ENCODE measurements around the gene PLEK.
"Not testable (repeated sequence)": the region's sequence is repeated elsewhere in the genome, so short reads cannot be mapped to it uniquely, and the experiment has no call there.

The PLEK gene

DNA sequence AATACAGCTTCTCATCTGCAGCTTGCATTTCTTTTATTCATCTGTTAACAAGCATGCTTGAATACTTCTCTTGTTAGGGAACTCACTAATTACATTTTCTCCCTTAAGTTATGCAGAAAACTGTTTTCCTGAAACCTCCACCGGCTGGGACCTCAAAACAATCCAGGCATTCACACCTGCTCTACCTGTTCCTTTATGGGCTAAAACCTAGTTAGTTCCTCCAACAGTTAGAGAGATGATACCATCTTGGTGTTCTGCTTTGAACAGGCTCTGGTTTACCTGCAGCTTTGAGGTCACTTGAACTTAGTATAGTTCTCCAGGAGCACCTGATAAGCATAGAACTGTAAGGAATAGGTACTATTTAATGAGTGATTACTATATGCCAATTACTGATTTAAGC, 6.1 kb downstream of the PLEK start:
- DNase-seq (ENCODE audit: low read depth) = no peak
- in situ Hi-C loops (cut with HindIII; ENCODE audit: low sequenced_read_pairs) = no loop called here
- H3K4me3 ChIP-seq (ENCODE audit: low read depth, low read length) = no peak overlapping the region
- TF ChIP-seq CTCF (IDR thresholded peaks at IDR 0.05; ENCODE audit: low read depth, low read length, missing control alignments) = no peak

DNA sequence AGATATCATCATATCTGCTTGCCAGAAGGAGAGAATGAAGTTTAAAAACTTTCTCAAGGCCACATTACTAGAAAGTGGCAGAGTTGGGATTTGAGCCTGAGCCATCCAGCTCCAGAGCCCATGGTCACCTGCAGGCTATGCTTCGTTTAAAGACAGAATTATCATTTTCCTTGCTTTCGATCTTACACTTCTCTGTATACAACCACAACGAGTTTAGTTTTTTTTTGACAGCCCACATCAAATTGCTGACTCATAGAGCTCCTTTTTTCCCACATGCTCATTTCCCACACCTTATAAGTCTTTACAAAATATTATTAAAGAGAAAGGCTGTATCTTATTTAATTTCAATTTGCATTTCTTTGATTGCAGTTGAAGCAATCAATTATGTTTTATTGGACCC, 6.5 kb downstream of the PLEK start:
- in situ Hi-C loops (cut with HindIII; ENCODE audit: low sequenced_read_pairs) = no loop called here
- DNase-seq (ENCODE audit: low read depth) = no peak
- TF ChIP-seq CTCF (IDR thresholded peaks at IDR 0.05; ENCODE audit: low read depth, low read length, missing control alignments) = no peak
- H3K4me3 ChIP-seq (ENCODE audit: low read depth, low read length) = no peak overlapping the region

DNA sequence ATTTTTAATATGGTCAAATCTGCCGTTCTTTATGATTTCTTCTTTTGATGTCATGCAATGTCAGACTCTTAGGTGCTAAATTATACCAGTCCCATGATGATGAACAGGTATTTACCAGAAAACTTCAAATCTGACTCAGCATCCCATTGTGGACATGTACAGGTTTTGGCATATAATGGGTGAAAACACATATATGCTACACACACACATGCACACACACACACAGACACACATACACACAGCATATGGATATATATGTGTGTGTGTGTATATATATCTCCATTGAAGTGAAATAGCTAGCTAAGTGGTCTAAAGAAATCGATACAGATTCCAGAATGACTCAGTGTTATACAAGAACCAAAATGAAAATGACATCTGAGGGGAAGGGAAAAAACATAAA, 7.4 kb downstream of the PLEK start:
- no peak for DNase-seq (ENCODE audit: low read depth)
- in situ Hi-C loops (cut with HindIII; ENCODE audit: low sequenced_read_pairs) = no loop called here
- TF ChIP-seq CTCF (IDR thresholded peaks at IDR 0.05; ENCODE audit: low read depth, low read length, missing control alignments) = no peak
- no peak overlapping the region for H3K4me3 ChIP-seq (ENCODE audit: low read depth, low read length)

DNA sequence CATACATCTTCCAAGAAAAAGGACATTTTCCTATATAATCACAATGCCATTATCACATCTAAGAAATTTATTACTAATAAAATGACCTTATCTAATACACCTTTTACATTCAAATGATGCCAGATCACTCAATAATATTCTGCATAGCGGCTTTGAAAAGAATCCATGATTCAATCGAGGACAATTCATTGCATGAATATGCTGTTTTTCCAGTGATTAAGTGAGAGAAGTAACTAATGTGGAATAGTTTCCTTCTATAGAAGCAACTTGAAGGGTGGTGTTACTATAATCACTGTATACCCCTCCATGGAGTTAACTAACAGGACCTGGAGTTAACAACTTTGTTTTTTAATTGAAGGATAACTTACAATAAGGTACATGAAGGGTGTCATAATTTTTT, 9.1 kb downstream of the PLEK start:
- no peak for DNase-seq (ENCODE audit: low read depth)
- no peak for TF ChIP-seq CTCF (IDR thresholded peaks at IDR 0.05; ENCODE audit: low read depth, low read length, missing control alignments)
- in situ Hi-C loops (cut with HindIII; ENCODE audit: low sequenced_read_pairs) = no loop called here
- no peak overlapping the region for H3K4me3 ChIP-seq (ENCODE audit: low read depth, low read length)

GRCh38 chr2:68375582-68375981, 10.5 kb downstream of the PLEK start:
- in situ Hi-C loops (cut with HindIII; ENCODE audit: low sequenced_read_pairs) = no loop called here
- TF ChIP-seq CTCF (IDR thresholded peaks at IDR 0.05; ENCODE audit: low read depth, low read length, missing control alignments) = no peak
- H3K4me3 ChIP-seq (ENCODE audit: low read depth, low read length) = no peak overlapping the region
- DNase-seq (ENCODE audit: low read depth) = no peak

- TF ChIP-seq CTCF (IDR thresholded peaks at IDR 0.05; ENCODE audit: low read depth, low read length, missing control alignments) = no peak
- in situ Hi-C loops (cut with HindIII; ENCODE audit: low sequenced_read_pairs) = no loop called here
- H3K4me3 ChIP-seq (ENCODE audit: low read depth, low read length) = no peak overlapping the region
- no peak for DNase-seq (ENCODE audit: low read depth)
Observed at GRCh38 chr2:68377137-68377780, 12.2 kb downstream of the PLEK start.

GRCh38 chr2:68378779-68379178, 13.7 kb downstream of the PLEK start:
- DNase-seq (ENCODE audit: low read depth); H3K4me3 ChIP-seq (ENCODE audit: low read depth, low read length); in situ Hi-C loops (cut with HindIII; ENCODE audit: low sequenced_read_pairs): not testable (repeated sequence)
